CD4-positive, alpha-beta memory T cell (primary cell): Measurements from ENCODE around the gene GMPPB. TPM values are rescaled to one million over a fixed set of nuclear protein-coding genes. Genes with fewer than 3 reads are reported as not detected.

Experiments
- CTCF ChIA-PET: fragments of 350-600 bp; sonication (Branson Sonifier 250); formaldehyde crosslinking; loops from one replicate; lab custom pipeline; 2021; ENCODE audit warnings: inconsistent platforms; ENCODE audit not compliant: partially characterized antibody; lab: Charles Lee
- POLR2A ChIA-PET: fragments of 350-600 bp; sonication (Branson Sonifier 250); formaldehyde crosslinking; loops from one replicate; lab custom pipeline; 2021; ENCODE audit not compliant: partially characterized antibody; lab: Charles Lee
- DNase-seq, 5 donors: peaks; one replicate each; pipeline versions ENCODE4 v3.0.0 to v3.0.0-alpha.2; 2020 to 2022; ENCODE audit warnings: mixed read lengths in 1 of 5
- H3K27ac ChIP-seq: one replicate; pipeline ENCODE4 v1.7.0; 2013; ENCODE audit warnings: low read depth, low read length
- H3K27me3 ChIP-seq: 2 replicates; pipeline ENCODE4 v1.7.0; 2013; ENCODE audit warnings: mild to moderate bottlenecking, low read length, moderate library complexity; ENCODE audit not compliant: insufficient read depth
- H3K36me3 ChIP-seq: 2 replicates; pipeline ENCODE4 v1.7.0; 2013; ENCODE audit warnings: mild to moderate bottlenecking, low read length, moderate library complexity; ENCODE audit not compliant: insufficient read depth
- H3K4me1 ChIP-seq: 2 replicates; pipeline ENCODE4 v1.7.0; 2013; ENCODE audit warnings: mild to moderate bottlenecking, low read length, moderate library complexity; ENCODE audit not compliant: insufficient read depth
- H3K4me3 ChIP-seq, 2 donors: one replicate each; pipeline ENCODE4 v1.7.0; 2013; ENCODE audit warnings: low read length in 2 of 2, mild to moderate bottlenecking in 1 of 2
- H3K9me3 ChIP-seq, 2 donors: one replicate each; pipeline ENCODE4 v1.7.0; 2013; ENCODE audit warnings: low read length in 2 of 2, control low read depth in 1 of 2; ENCODE audit not compliant: control insufficient read depth in 1 of 2
- H3K27ac Mint-ChIP-seq, 7 donors: one replicate each; pipeline ENCODE4 v1.8.0; 2020 to 2021; ENCODE audit warnings: mixed read lengths in 7 of 7, mild to moderate bottlenecking in 6 of 7, inconsistent platforms in 3 of 7, moderate library complexity in 3 of 7
- H3K27me3 Mint-ChIP-seq, 2 donors: one replicate each; pipeline ENCODE4 v1.8.0; 2020 to 2021; ENCODE audit warnings: mixed read lengths in 2 of 2
- H3K36me3 Mint-ChIP-seq, 2 donors: one replicate each; pipeline ENCODE4 v1.8.0; 2020 to 2021; ENCODE audit warnings: mixed read lengths in 2 of 2, inconsistent platforms in 1 of 2, mild to moderate bottlenecking in 1 of 2
- H3K4me1 Mint-ChIP-seq, 4 donors: one replicate each; pipeline ENCODE4 v1.8.0; 2020 to 2021; ENCODE audit warnings: mixed read lengths in 4 of 4, mild to moderate bottlenecking in 1 of 4
- H3K4me3 Mint-ChIP-seq, 8 donors: one replicate each; pipeline ENCODE4 v1.8.0; 2020 to 2021; ENCODE audit warnings: mixed read lengths in 8 of 8, mild to moderate bottlenecking in 7 of 8, moderate library complexity in 6 of 8, inconsistent platforms in 3 of 8
- H3K9me3 Mint-ChIP-seq, 8 donors: one replicate each; pipeline ENCODE4 v1.8.0; 2020 to 2021; ENCODE audit warnings: mixed read lengths in 8 of 8, mild to moderate bottlenecking in 5 of 8, inconsistent platforms in 3 of 8, moderate library complexity in 1 of 8
- intact Hi-C: fragments of 100-400 bp; cut with micrococcal nuclease; formaldehyde crosslinking; loops from one replicate; pipeline ENCODE4 v1.15.1; 2023
- polyA plus RNA-seq, 2 donors: library from polyadenylated mRNA; unstranded; fragments of 300-500 nt; fragmentation: Illumina TruSeq; gene quantifications; one replicate each; pipeline ENCODE4 v1.2.3, GENCODE V29; 2021
- total RNA-seq, 2 experiments: library from RNA; stranded (reverse); gene quantifications; one replicate each; pipeline ENCODE4 v1.2.3, GENCODE V29; 2021

GMPPB gene
- total and polyA plus RNA-seq, 4 experiments from 2014 or later, result 22.2 to 61.3 (median 41.7) TPM

GRCh38 chr3:49681543-49681942, 42.2 kb downstream of the GMPPB start:
- POLR2A ChIA-PET, result no interaction called here
- peaks cover 74% of the 10 kb centered on the region for H3K36me3 ChIP-seq

GRCh38 chr3:49681232-49681522, 42.6 kb downstream of the GMPPB start:
- ChIA-PET POLR2A (no interaction called here), CTCF (no interaction called here)
- peaks cover 77% of the 10 kb centered on the region for H3K36me3 ChIP-seq

More at GRCh38 chr3:49681543-49681942, 42.2 kb downstream of the GMPPB start:
- H3K27me3 ChIP-seq, result no peaks in the 10 kb centered on the region
- Mint-ChIP-seq H3K27ac (no peak overlapping the region), H3K9me3 (no peaks in the 10 kb centered on the region), H3K36me3 (peaks cover 26 to 53% of the 10 kb centered on the region in 2 donors), H3K4me1 (peaks cover 6 to 14% (median 8%) of the 10 kb centered on the region in 4 donors), H3K27me3 (no peaks in the 10 kb centered on the region), H3K4me3 (no peak overlapping the region)
- no peak overlapping the region for H3K4me3 ChIP-seq
- peaks cover 3% of the 10 kb centered on the region for H3K4me1 ChIP-seq
- intact Hi-C loops, result no loop called here
- DNase-seq, result no peak
- H3K27ac ChIP-seq, result no peak overlapping the region
- CTCF ChIA-PET, result no interaction called here
- H3K9me3 ChIP-seq, result no peaks in the 10 kb centered on the region

DNA sequence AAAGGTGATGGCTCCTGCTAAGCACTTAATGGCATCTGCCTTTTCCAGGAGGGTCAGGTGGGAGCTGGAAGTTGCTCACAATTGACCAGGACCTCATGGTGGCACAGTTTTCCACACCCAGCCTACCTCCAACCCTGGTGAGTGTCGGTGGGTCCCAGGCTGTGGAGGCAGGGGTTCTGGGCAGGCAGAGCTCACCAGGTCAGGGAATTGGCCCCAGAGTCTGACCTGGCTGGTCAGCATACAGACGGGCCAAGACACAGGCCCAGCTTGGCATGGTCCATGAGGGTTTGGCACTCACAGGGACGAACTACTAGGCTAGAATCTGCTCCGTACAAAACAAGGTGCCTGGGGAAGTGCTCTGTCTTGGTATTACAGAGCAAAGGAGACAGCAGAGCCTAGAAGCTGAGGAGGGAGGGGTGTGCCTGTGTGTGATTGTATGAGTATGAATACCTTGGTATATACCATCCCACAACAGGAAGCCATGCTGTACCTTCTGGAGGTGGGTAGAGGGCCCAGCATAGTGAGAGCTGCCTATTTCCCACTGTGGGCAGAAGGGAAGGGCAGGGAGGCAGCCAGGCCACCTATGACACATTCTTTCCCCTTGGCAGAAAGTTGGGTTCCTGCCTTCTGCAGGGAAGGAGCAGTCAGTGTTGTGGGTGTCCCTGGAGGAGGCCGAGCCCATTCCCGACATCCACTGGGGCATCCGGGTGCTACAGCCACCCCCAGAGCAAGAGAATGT, 43.1 kb downstream of the GMPPB start:
- POLR2A ChIA-PET, result no interaction called here
- Mint-ChIP-seq H3K27ac (no peak overlapping the region), H3K4me1 (peaks cover 10 to 23% (median 12%) of the 10 kb centered on the region in 4 donors), H3K9me3 (no peaks in the 10 kb centered on the region), H3K36me3 (peaks cover 34 to 57% of the 10 kb centered on the region in 2 donors), H3K4me3 (no peak overlapping the region), H3K27me3 (no peaks in the 10 kb centered on the region)
- Histone ChIP-seq H3K4me1 (peaks cover 11% of the 10 kb centered on the region), H3K27me3 (no peaks in the 10 kb centered on the region), H3K4me3 (no peak overlapping the region), H3K36me3 (peaks cover 82% of the 10 kb centered on the region), H3K9me3 (no peaks in the 10 kb centered on the region), H3K27ac (no peak overlapping the region)
- no peak for DNase-seq
- CTCF ChIA-PET, result no interaction called here
- intact Hi-C loops, result no loop called here

More at GRCh38 chr3:49681232-49681522, 42.6 kb downstream of the GMPPB start:
- Histone ChIP-seq H3K4me1 (peaks cover 6% of the 10 kb centered on the region), H3K27ac (no peak overlapping the region), H3K4me3 (no peak overlapping the region), H3K9me3 (no peaks in the 10 kb centered on the region), H3K27me3 (no peaks in the 10 kb centered on the region)
- H3K9me3 Mint-ChIP-seq, result no peaks in the 10 kb centered on the region
- intact Hi-C loops, result no loop called here
- DNase-seq, result no peak
- H3K36me3 Mint-ChIP-seq, result peaks cover 28 to 54% of the 10 kb centered on the region in 2 donors
- H3K27me3 Mint-ChIP-seq, result no peaks in the 10 kb centered on the region
- H3K27ac Mint-ChIP-seq, result no peak overlapping the region
- no peak overlapping the region for H3K4me3 Mint-ChIP-seq
- peaks cover 7 to 18% (median 9%) of the 10 kb centered on the region in 4 donors for H3K4me1 Mint-ChIP-seq

DNA sequence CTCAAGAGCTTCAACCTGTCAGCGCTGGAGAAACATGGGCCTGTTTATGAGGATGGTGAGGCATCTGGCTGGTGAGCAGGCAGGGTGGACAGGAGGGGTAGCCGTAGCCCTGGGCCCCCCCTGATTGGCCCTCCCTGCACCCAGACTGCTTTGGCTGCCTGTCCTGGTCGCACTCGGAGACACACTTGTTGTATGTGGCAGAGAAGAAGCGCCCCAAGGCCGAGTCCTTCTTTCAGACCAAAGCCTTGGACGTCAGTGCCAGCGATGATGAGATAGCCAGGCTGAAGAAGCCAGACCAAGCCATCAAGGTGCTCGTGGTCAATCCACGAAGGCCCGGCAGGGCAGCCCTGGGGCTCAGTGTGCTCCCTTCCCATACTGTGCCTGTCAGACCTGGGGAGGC, 47.8 kb downstream of the GMPPB start:
- H3K36me3 Mint-ChIP-seq, result peaks cover 36 to 53% of the 10 kb centered on the region in 2 donors
- Histone ChIP-seq H3K4me3 (no peak overlapping the region), H3K27ac (no peak overlapping the region), H3K9me3 (no peaks in the 10 kb centered on the region), H3K27me3 (no peaks in the 10 kb centered on the region), H3K4me1 (peaks cover 32% of the 10 kb centered on the region), H3K36me3 (peaks cover 51% of the 10 kb centered on the region)
- no peaks in the 10 kb centered on the region for H3K9me3 Mint-ChIP-seq
- H3K27ac Mint-ChIP-seq, result peak overlapping the region in 1 of 7 donors; percentile 98
- intact Hi-C loops, result loop anchor here (10.0 kb wide), 1 partner anchor 261 kb away; the partner anchor contains the start of genes RHOA and TCTA
- CTCF ChIA-PET, result interaction anchor here (2.9 kb wide), 1 partner anchor 136 kb away, joined by 15 read pairs; no protein-coding TSS in a partner anchor
- no peak for DNase-seq
- peak overlapping the region in 5 of 8 donors; percentile 34 to 43 (median 38) for H3K4me3 Mint-ChIP-seq
- H3K27me3 Mint-ChIP-seq, result no peaks in the 10 kb centered on the region
- H3K4me1 Mint-ChIP-seq, result peaks cover 24 to 50% (median 38%) of the 10 kb centered on the region in 4 donors
- POLR2A ChIA-PET, result interaction anchor here (1.2 kb wide), 1 partner anchor 582 kb away, joined by 3 read pairs; the partner anchor contains the start of gene QRICH1

DNA sequence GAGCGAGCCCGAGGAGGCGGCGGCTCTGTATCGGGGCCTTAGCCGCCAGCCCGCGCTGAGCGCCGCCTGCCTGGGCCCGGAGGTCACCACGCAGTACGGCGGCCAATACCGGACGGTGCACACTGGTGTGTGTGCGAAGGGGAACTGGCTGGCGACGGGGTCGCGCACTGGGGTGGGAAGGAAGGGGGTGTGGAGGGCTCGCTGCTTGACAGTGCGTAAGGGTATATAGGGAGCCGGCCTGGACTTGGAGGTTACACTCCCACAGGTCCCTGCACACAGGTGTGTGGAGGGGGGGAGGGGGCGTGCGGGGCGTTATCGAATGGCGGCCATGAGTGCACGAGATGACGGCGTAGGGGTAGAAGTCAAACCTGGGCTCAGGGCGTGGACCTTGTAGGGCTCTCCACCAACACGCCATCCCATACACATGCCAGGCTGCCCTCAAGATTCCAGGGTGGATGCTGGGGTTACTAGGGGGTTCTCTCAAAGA, 49.2 kb downstream of the GMPPB start:
- Histone ChIP-seq H3K9me3 (no peaks in the 10 kb centered on the region), H3K27me3 (no peaks in the 10 kb centered on the region), H3K4me1 (peaks cover 32% of the 10 kb centered on the region), H3K27ac (peak overlapping the region; percentile 77), H3K36me3 (peaks cover 38% of the 10 kb centered on the region), H3K4me3 (peak overlapping the region; percentile 48 to 75)
- CTCF ChIA-PET, result interaction anchor here (2.9 kb wide), 1 partner anchor 134 kb away, joined by 15 read pairs; no protein-coding TSS in a partner anchor
- DNase-seq, result peak in 1 of 5 donors; percentile 58
- H3K36me3 Mint-ChIP-seq, result peaks cover 25 to 39% of the 10 kb centered on the region in 2 donors
- POLR2A ChIA-PET, result interaction anchor here (0.6 to 4.0 kb wide), 4 partner anchors 44 to 580 kb away, joined by 3 to 85 read pairs (median 3); partner anchors contain the start of genes QRICH1 and USP4
- H3K4me3 Mint-ChIP-seq, result peak overlapping the region; percentile 90 to 99 (median 94)
- peak overlapping the region; percentile 29 to 99 (median 89) for H3K27ac Mint-ChIP-seq
- no peaks in the 10 kb centered on the region for H3K27me3 Mint-ChIP-seq
- intact Hi-C loops, result loop anchor here (1.0 to 10.0 kb wide), 6 partner anchors 15 to 332 kb away; partner anchors contain the start of genes DAG1, GMPPB, MST1 and RBM6
- H3K4me1 Mint-ChIP-seq, result peaks cover 20 to 50% (median 34%) of the 10 kb centered on the region in 4 donors
- H3K9me3 Mint-ChIP-seq, result no peaks in the 10 kb centered on the region

- H3K4me1 ChIP-seq, result peaks cover 32% of the 10 kb centered on the region
- peaks cover 24 to 36% of the 10 kb centered on the region in 2 donors for H3K36me3 Mint-ChIP-seq
- peak within 1 kb of the TSS; percentile 48 to 75 for H3K4me3 ChIP-seq
- intact Hi-C loops, result loop anchor here (1.0 to 10.0 kb wide), 6 partner anchors 15 to 332 kb away; partner anchors contain the start of genes DAG1, GMPPB, MST1 and RBM6
- H3K27ac ChIP-seq, result peak within 1 kb of the TSS; percentile 77
- peaks cover 32% of the 10 kb centered on the region for H3K36me3 ChIP-seq
- H3K4me3 Mint-ChIP-seq, result peak within 1 kb of the TSS; percentile 90 to 99 (median 94)
- H3K9me3 Mint-ChIP-seq, result no peaks in the 10 kb centered on the region
- H3K4me1 Mint-ChIP-seq, result peaks cover 20 to 50% (median 34%) of the 10 kb centered on the region in 4 donors
- H3K27me3 ChIP-seq, result no peaks in the 10 kb centered on the region
- POLR2A ChIA-PET, result interaction anchor here (0.8 to 4.0 kb wide), 4 partner anchors 15 to 334 kb away, joined by 3 to 85 read pairs (median 4); partner anchors contain the start of genes DAG1, MST1 and USP4
- no peaks in the 10 kb centered on the region for H3K27me3 Mint-ChIP-seq
- H3K27ac Mint-ChIP-seq, result peak within 1 kb of the TSS; percentile 97 to 99 (median 98)
- CTCF ChIA-PET, result interaction anchor here (0.8 to 5.3 kb wide), 4 partner anchors 13 to 220 kb away, joined by 3 to 319 read pairs (median 5); no protein-coding TSS in a partner anchor
- DNase-seq, result peak; percentile 98 to 99 (median 98)
- H3K9me3 ChIP-seq, result no peaks in the 10 kb centered on the region
Measured at GRCh38 chr3:49673715-49674496, 49.8 kb downstream of the GMPPB start, which contains the start of gene APEH. TSS of gene APEH (plus strand) at chr3:49674351. CDS start at chr3:49674402, 51 bp downstream.
